CD4-positive, alpha-beta T cell treated with Interleukin-4 for 1 hour (primary cell): ENCODE measurements around the gene ST8SIA6.
"Not testable (repeated sequence)": the region's sequence is repeated elsewhere in the genome, so short reads cannot be mapped to it uniquely, and the experiment has no call there.

Experiments used
- DNase-seq, 2 donors: peaks; one replicate each; pipeline ENCODE4 v3.0.0-alpha.2; 2020 to 2022

ST8SIA6 gene

DNA sequence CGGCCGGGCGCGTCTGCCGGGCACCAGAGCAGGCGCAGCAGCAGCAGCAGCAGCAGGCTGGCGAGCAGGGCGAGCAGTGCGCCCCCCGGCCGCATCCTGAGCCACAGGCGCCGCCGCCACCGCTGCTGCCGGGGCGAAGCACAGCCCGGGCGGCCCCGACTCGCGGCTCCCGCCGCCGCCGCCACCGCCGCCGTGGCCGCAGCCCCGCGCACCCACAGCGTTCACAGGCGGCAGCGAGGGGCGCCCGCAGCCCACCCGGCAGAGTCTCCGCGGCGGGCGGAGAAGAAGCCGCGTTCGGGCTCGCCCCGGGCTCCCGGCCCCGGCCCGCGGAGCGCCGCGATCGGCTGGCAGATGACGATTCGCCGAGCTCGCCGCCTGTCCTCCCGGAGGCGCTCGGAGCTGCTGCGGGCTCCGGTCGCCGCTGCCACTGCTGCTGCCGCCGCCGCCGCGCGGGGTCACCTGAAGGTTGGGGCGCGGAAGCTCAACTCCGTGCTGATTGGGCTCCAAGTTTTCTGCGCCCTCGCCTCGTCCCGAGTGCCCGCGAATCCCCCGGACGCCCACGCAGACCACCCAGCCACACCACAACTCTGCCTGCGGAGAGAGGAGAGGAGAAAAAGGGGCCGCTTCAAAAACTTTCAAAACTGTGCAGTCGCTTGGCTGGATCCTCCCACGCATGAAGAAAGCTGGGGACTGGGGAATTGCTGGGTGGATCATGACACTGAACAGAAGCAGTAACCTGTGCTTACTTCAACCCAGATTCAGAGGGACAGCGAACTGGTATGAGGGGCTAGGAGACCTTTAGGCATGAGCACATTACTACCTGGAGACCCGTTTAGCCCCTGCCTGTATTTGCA, at the start of gene ST8SIA6:
ST8SIA6 (minus strand) TSS at position 435 of the 854 bp plus-strand sequence; CDS start at position 95, 340 bp downstream.
- peak; percentile 38 to 49 for DNase-seq

GRCh38 chr10:17503795-17504194, 49.4 kb upstream of the ST8SIA6 start:
- DNase-seq, result no peak

DNA sequence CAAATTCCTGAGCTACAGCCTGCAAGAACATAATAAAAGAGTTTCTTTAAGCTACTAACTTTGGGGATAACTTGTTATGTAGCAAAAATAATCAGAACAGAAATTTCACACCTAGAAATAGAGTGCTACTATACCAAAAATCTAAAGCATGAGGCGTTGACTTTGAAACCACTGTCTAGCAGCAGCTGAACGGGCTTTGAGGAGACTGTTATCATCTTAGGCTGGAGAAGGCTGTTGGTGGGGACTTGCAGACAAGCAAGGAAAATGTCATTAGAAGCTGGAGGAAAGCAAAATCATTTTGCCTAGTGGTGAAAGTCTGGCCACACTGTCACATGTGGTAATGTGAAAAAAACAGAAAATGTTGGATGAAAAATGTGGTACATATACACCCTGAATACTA, 48.4 kb upstream of the ST8SIA6 start:
- no peak for DNase-seq

DNA sequence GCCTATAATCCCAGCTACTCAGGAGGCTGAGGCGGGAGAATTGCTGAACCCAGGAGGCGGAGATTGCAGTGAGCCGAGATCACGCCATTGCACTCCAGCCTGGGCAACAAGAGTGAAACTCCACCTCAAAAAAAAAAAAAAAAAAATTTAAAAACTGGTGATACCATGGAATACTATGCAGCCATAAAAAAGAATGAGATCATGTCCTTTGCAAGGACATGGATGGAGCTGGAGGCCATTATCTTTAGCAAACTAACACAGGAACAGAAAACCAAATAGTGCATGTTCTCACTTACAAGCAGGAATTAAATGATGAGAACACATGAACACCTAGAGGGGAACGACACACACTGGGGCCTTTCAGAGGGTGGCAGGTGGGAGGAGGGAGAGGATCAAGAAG, 44.6 kb upstream of the ST8SIA6 start:
- DNase-seq, result not testable (repeated sequence)

- DNase-seq, result no peak
Observed at GRCh38 chr10:17497446-17498030, 43.1 kb upstream of the ST8SIA6 start.

DNA sequence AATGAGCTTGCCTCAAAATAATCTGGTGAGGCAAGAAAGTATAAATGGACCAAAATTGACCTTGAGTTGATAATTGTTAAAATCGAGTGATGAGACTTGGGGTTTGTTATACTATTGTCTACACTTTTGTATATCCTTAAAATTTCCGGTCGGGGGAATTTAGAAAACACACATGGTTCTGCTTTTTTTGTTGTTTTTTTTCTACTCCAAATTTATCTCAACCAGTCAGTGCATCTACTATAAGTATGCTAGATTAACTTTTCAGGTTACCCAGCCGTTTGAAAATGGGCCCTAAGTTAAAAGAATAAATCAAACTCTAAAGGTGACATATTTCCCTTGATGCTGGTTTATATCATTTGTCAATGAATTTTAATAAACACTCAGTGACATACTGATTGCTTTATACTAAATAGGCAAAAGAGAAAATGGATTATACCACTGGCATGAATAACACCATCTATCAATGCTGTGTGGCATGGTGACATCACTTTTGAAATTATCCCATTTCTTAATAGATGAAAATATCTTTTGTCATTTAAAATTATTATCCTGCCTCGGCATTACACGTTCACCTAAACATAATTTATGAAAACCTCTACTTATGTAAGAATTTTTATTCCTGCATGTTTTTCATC, 40.3 kb upstream of the ST8SIA6 start:
- no peak for DNase-seq

DNA sequence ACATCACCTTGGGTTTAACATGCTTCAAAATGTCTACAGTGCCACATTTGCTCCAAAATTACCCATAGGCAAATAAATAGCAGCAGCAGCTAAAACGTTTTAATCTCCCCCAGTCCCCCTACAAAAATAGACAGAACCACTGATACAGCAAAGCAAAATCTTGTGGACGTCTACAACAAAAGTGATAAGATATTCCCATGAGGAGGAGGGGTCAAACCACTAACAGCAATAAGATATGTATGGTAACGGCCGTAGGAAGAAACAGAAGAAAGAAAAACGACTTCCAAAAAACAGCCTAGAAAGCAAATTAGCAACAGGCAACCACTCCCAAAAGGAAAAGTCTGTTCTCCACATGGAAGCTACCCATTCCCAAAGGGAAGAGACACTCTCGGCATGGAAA, 34.5 kb upstream of the ST8SIA6 start:
- DNase-seq, result no peak

GRCh38 chr10:17483079-17483478, 28.7 kb upstream of the ST8SIA6 start:
- no peak for DNase-seq

DNA sequence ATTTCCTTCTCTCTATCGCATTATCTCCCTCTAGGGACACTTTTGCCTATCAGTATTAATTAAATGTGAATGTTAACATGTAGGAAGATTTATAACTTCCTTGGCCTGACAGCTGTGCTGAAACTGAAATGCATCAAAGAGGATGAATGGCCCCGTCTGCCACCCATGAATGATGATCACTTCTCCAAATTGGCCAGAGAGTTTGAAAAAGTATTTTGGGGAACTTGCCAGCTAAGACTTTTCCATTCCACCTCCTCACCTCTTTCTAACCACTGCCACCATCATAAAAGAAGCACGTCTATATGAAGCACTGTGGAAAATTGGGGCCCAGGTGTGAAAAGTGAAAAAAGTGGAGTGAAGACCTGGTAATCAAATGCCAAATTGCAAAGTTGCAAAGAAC, 25.4 kb upstream of the ST8SIA6 start:
- no peak for DNase-seq

DNA sequence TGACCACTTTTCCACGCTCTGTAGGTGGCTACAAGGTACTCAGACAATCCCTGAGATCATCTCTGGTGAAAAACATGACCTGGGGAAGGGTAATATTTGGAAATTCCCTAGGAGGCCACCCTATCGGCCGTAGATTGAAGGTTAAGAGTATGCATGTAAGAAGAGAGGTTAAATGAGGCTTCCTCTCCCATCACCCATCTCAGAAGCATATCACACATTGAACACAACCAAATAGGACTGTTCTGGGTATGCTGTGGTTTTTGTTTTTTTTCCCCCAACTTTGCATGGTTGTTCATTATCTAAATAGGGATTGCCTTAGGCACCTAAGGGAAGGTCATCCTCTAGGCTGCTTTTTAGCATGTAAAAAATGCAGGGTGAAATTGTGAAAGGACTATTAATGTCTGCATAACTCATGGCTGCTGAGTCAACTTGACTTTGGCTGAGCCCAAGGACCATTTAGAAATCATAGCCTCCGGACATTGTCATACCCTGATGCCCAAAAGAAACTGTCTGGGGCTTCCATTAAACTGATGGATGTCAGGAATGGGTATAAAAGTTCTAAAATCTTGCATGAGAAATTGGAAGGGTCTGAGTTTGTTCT, 24.7 kb upstream of the ST8SIA6 start:
- DNase-seq, result no peak

GRCh38 chr10:17476073-17476472, 21.7 kb upstream of the ST8SIA6 start:
- DNase-seq, result peak in 1 of 2 donors; percentile 11

GRCh38 chr10:17475661-17476060, 21.3 kb upstream of the ST8SIA6 start:
- DNase-seq, result no peak

DNA sequence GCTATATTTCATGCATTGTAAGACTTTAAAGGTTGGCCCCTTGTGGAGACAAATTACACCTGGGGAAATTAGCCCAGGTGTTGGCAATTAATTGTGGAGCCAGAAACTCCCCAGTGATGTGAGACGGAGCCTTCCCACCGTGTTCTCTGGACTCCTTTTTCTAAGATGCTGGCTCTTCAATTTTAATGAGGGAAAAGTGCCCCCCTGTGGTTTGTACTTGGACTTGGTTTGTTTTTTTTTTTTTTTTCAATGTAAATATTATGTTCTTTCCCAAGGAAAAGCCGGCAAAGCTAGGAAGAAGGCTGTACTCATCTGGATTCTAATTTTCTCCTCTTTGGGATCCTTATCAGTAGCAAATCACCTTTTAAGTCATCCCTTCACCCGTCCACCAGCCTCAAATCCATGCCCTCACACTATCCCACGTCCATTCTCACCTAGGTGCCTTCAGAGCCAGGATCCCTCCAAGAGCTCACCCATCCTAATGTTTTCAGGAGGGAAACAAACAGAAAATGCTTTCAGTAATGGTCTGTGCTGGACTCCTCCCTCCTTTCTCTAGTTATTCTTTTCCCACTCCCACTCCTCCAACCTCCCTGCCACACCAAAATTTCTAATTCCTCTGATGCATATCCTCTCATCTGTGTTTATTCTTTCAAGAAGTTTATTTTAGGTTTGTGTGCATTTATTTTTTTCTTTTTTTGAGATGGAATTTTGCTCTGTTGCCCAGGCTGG, 20.4 kb upstream of the ST8SIA6 start:
- DNase-seq, result no peak

GRCh38 chr10:17473228-17473950, 19.0 kb upstream of the ST8SIA6 start:
- DNase-seq, result no peak

- DNase-seq, result peak in 1 of 2 donors; percentile 22
Observed at GRCh38 chr10:17472481-17473227, 18.3 kb upstream of the ST8SIA6 start.

- DNase-seq, result no peak
Observed at GRCh38 chr10:17470246-17470645, 15.9 kb upstream of the ST8SIA6 start.

DNA sequence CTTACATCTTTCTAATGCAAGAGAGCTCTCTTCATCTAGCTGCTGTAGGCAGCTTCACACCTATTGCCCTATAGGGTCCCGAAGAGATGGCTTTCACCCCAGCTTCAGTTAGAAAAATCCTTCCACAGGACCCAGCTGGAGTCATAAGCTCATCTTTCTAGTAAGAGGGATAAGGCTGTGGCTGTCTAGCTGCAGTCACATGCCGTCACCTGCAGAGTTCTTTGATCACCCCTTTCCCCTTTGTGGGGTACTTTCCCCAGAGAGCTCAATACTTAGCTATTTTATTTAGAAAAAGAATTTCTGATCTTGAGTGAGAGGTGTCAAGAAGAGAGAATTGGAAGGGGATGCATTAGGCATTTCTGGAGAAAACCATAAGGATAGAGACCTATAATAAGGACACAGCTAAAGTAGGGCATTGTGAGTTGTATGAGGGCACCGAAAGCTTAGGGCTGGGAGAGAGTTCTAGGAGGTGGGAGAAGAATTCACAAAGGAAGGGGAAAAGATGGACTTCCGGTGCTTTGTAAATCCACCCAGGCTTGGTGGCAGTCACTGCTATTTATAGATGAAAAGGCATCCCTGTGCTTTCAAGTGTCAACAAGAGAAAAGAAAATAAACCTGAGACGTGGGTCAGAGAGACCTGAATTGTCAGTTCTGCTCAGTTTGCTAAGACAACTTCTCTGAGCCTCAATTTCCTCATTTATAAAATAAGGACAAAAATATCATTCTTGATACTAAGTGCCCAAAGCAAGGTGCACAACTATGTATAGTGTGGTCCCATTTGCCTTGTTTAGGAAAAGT, 11.1 kb upstream of the ST8SIA6 start:
- no peak for DNase-seq

GRCh38 chr10:17464545-17464944, 10.2 kb upstream of the ST8SIA6 start:
- DNase-seq, result no peak

DNA sequence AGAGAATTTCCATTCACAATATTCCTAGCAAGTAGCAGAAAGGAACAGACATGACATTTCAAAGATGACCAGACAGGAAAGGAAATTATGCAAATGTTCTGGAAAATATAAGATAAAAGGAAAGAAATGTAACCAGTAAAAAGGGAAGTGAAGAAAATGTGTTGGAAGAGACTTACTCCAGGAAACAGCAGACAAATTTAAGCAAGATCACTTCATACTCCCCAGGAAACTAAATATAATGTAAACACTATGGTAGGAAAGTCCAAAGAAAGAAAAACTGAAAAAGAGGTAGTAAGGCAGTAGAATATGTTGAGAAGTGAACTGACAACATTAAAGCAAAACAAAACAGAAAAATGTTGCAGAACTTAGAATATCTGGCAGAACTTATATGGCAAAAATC, 6.4 kb upstream of the ST8SIA6 start:
- no peak for DNase-seq

DNA sequence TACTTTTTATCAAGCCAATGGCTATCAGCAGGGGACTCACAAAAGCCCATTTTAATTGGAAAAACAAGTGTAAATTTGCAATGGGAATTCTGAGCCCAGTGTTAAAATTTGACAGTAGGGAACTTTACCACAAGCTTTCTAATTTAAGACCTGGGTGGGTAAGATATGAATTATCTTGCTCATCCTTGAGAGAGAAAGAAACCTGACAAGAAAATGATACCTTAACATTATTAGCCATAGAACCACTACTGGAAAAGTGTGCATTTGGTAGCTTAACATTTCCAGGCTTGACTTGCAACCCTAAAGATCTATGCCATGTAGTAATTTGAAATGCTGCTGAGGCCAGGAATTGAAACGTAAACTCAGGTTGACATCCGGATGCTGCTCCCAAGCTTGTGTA, 2.7 kb upstream of the ST8SIA6 start:
- DNase-seq, result no peak
